NCI-H82 treated with DMSO at 0.1 percent for 48 hours (cell line): ENCODE results near the gene PDK2.

Source experiments
- DNase-seq: peaks from one replicate; lab custom pipeline; 2025; ENCODE audit not compliant: unreplicated experiment; lab: John Stamatoyannopoulos, UW

Gene PDK2

GRCh38 chr17:50148226-50149090 is 53.3 kb downstream of the PDK2 start:
- DNase-seq, result peak; percentile 6

- DNase-seq, result no peak
Measured at GRCh38 chr17:50149091-50149416, 53.9 kb downstream of the PDK2 start.

GRCh38 chr17:50149417-50150353 is 54.5 kb downstream of the PDK2 start:
- DNase-seq, result no peak

GRCh38 chr17:50150354-50151040 is 55.3 kb downstream of the PDK2 start, which contains the start of gene PPP1R9B:
PPP1R9B (minus strand) TSS chr17:50150677; CDS start chr17:50150513, 164 bp downstream.
- DNase-seq, result no peak

GRCh38 chr17:50151041-50151936 is 56.1 kb downstream of the PDK2 start:
- peak; percentile 59 for DNase-seq

GRCh38 chr17:50151937-50152547 is 56.9 kb downstream of the PDK2 start:
- DNase-seq, result peak; percentile 91

GRCh38 chr17:50152736-50153135 is 57.6 kb downstream of the PDK2 start:
- DNase-seq, result no peak

- DNase-seq, result no peak
Measured at GRCh38 chr17:50153650-50154575, 58.8 kb downstream of the PDK2 start.

GRCh38 chr17:50154604-50155003 is 59.5 kb downstream of the PDK2 start:
- DNase-seq, result no peak

GRCh38 chr17:50155115-50155819 is 60.1 kb downstream of the PDK2 start:
- DNase-seq, result no peak

- DNase-seq, result no peak
Measured at GRCh38 chr17:50157891-50158290, 62.7 kb downstream of the PDK2 start.

GRCh38 chr17:50161023-50161910 is 66.1 kb downstream of the PDK2 start:
- DNase-seq, result peak; percentile 76
